ENCODE results near the gene RPTOR.

DNA sequence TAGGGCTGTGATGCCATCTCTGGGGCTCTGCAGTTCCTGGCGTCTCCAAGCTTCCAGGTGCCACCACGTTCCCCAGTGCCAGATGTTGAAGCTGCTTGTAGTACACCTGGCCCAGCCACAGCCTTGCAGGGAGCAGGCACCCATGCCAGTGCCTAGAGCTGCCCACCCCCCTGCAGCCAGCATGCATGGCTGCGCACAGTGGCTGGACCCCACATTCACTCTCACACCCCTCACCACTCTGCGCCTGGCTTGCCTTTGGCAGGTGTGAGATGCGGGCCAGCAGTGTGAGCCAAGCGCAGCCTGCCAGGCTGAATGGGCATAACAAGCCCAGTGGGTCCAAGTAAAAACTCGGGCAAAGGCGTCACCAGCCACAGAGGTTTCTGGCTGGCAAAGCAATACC, 371.6 kb downstream of the RPTOR start:
- TF ChIP-seq, protein P1, sequence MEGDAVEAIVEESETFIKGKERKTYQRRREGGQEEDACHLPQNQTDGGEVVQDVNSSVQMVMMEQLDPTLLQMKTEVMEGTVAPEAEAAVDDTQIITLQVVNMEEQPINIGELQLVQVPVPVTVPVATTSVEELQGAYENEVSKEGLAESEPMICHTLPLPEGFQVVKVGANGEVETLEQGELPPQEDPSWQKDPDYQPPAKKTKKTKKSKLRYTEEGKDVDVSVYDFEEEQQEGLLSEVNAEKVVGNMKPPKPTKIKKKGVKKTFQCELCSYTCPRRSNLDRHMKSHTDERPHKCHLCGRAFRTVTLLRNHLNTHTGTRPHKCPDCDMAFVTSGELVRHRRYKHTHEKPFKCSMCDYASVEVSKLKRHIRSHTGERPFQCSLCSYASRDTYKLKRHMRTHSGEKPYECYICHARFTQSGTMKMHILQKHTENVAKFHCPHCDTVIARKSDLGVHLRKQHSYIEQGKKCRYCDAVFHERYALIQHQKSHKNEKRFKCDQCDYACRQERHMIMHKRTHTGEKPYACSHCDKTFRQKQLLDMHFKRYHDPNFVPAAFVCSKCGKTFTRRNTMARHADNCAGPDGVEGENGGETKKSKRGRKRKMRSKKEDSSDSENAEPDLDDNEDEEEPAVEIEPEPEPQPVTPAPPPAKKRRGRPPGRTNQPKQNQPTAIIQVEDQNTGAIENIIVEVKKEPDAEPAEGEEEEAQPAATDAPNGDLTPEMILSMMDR (IDR thresholded peaks at IDR 0.05 in 4 of 5, conservative IDR thresholded peaks at IDR 0.05 in 1 of 5), result no peak
- no peak for TF ChIP-seq POLR2A (IDR thresholded peaks at IDR 0.05)

All from gastrocnemius medialis (tissue), 4 donors.